Measurements from ENCODE around the gene BRF1. TPM values are rescaled to one million over a fixed set of nuclear protein-coding genes. Genes with fewer than 3 reads are reported as not detected.
A peak's percentile ranks its signal among the peaks of the same experiment; 100 is the strongest.

BRF1 gene
- total RNA-seq, 1 donor from 2014 or later = 16.9 TPM

DNA sequence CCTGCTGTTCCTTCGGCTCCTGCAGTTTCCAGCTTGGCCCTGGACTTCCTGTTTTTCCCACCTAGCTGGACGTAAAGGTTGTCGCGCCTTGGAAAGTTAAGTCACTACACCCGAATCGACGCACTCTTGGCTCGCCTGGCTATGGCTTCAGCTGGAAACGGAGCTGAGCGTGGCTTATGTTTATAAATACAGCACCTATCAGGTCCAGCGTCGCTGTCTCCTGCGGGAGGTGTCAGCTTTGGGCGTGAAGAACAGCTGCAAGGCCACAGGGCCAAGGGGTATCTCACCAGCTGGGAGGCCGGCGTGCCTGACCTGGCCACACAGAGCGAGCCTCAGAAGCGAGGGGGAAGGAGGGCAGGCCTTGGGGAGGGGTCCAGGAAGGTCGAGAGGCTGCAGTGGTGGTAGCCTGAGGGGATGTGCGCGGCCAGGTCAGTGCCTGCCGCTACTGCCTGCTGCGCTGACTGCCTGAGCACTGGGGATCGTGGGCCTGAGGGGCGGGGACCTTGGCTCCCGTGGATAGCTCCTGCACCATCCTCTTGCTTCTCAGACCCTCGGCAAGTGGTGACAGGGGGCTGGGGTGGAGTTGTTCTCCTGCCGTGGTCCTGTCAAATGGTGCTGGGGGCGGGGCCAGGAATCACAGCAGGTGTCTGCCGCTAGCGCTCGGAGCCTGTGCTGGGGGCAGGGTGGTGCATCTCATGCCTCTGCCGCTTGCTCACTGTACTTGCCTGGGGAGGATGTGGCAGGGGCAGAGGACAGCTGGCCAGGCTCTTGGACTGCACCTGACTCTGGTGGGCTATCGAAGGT lies 26.3 kb upstream of the BRF1 start:
- Histone ChIP-seq H3K36me3 (no peaks in the 10 kb centered on the region), H3K4me3 (peak overlapping the region; percentile 3), H3K79me2 (ENCODE audit: low read depth) (peaks cover 28% of the 10 kb centered on the region), H2AFZ (replicated peaks) (no peak overlapping the region), H4K20me1 (ENCODE audit: low read depth) (peaks cover 78% of the 10 kb centered on the region), H3K4me1 (peaks cover 32% of the 10 kb centered on the region), H3K9ac (no peak overlapping the region), H3K9me3 (ENCODE audit: low read depth) (no peaks in the 10 kb centered on the region), H3K27ac (no peak overlapping the region), H3K27me3 (no peaks in the 10 kb centered on the region), H3K4me2 (peak overlapping the region; percentile 62), H3F3A (ENCODE audit: low read depth) (peaks cover 17% of the 10 kb centered on the region)
- DNase-seq (ENCODE audit: low spot score) = peak; percentile 61
- peak overlapping the region; percentile 31 for H3K27ac Mint-ChIP-seq
- H3K27me3 Mint-ChIP-seq (ENCODE audit: insufficient read depth, low read depth) = peaks cover 7% of the 10 kb centered on the region
- H3K4me3 Mint-ChIP-seq = no peak overlapping the region
- peaks cover 12% of the 10 kb centered on the region for H3K36me3 Mint-ChIP-seq
- H3K9me3 Mint-ChIP-seq = peaks cover 8% of the 10 kb centered on the region
- H3K4me1 Mint-ChIP-seq = peaks cover 55% of the 10 kb centered on the region
- TF ChIP-seq EZH2phosphoT487 (IDR thresholded peaks at IDR 0.05) (no peak), EZH2 (IDR thresholded peaks at IDR 0.05) (no peak)
- TF ChIP-seq, protein P1, sequence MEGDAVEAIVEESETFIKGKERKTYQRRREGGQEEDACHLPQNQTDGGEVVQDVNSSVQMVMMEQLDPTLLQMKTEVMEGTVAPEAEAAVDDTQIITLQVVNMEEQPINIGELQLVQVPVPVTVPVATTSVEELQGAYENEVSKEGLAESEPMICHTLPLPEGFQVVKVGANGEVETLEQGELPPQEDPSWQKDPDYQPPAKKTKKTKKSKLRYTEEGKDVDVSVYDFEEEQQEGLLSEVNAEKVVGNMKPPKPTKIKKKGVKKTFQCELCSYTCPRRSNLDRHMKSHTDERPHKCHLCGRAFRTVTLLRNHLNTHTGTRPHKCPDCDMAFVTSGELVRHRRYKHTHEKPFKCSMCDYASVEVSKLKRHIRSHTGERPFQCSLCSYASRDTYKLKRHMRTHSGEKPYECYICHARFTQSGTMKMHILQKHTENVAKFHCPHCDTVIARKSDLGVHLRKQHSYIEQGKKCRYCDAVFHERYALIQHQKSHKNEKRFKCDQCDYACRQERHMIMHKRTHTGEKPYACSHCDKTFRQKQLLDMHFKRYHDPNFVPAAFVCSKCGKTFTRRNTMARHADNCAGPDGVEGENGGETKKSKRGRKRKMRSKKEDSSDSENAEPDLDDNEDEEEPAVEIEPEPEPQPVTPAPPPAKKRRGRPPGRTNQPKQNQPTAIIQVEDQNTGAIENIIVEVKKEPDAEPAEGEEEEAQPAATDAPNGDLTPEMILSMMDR (IDR thresholded peaks at IDR 0.05) = no peak

GRCh38 chr14:105326568-105326867 lies 25.7 kb upstream of the BRF1 start:
- Histone ChIP-seq H3K9ac (no peak overlapping the region), H4K20me1 (ENCODE audit: low read depth) (peaks cover 77% of the 10 kb centered on the region), H3K79me2 (ENCODE audit: low read depth) (peaks cover 34% of the 10 kb centered on the region), H3K36me3 (no peaks in the 10 kb centered on the region), H3K4me1 (peaks cover 32% of the 10 kb centered on the region), H3K27ac (no peak overlapping the region), H2AFZ (replicated peaks) (no peak overlapping the region), H3K9me3 (ENCODE audit: low read depth) (no peaks in the 10 kb centered on the region), H3K4me3 (no peak overlapping the region), H3F3A (ENCODE audit: low read depth) (peaks cover 17% of the 10 kb centered on the region), H3K27me3 (no peaks in the 10 kb centered on the region), H3K4me2 (no peak overlapping the region)
- Mint-ChIP-seq H3K4me3 (no peak overlapping the region), H3K4me1 (peaks cover 51% of the 10 kb centered on the region), H3K27ac (no peak overlapping the region), H3K9me3 (peaks cover 4% of the 10 kb centered on the region), H3K27me3 (ENCODE audit: insufficient read depth, low read depth) (peaks cover 7% of the 10 kb centered on the region), H3K36me3 (peaks cover 10% of the 10 kb centered on the region)
- DNase-seq (ENCODE audit: low spot score) = peak; percentile 1
- no peak for TF ChIP-seq EZH2phosphoT487 (IDR thresholded peaks at IDR 0.05)
- TF ChIP-seq, protein P1 (IDR thresholded peaks at IDR 0.05) = no peak
- TF ChIP-seq EZH2 (IDR thresholded peaks at IDR 0.05) = no peak

- Mint-ChIP-seq H3K4me1 (peaks cover 48% of the 10 kb centered on the region), H3K4me3 (no peak overlapping the region), H3K36me3 (peaks cover 10% of the 10 kb centered on the region), H3K27ac (no peak overlapping the region), H3K27me3 (ENCODE audit: insufficient read depth, low read depth) (peaks cover 7% of the 10 kb centered on the region), H3K9me3 (no peaks in the 10 kb centered on the region)
- H3K9ac ChIP-seq = no peak overlapping the region
- no peaks in the 10 kb centered on the region for H3K36me3 ChIP-seq
- DNase-seq (ENCODE audit: low spot score) = no peak
- no peak overlapping the region for H3K27ac ChIP-seq
- peaks cover 32% of the 10 kb centered on the region for H3K4me1 ChIP-seq
- H4K20me1 ChIP-seq (ENCODE audit: low read depth) = peaks cover 77% of the 10 kb centered on the region
- no peak overlapping the region for H2AFZ ChIP-seq (replicated peaks)
- no peaks in the 10 kb centered on the region for H3K9me3 ChIP-seq (ENCODE audit: low read depth)
- no peak for TF ChIP-seq EZH2phosphoT487 (IDR thresholded peaks at IDR 0.05)
- no peak for TF ChIP-seq EZH2 (IDR thresholded peaks at IDR 0.05)
- TF ChIP-seq, protein P1 (IDR thresholded peaks at IDR 0.05) = no peak
- H3K4me2 ChIP-seq = no peak overlapping the region
- H3F3A ChIP-seq (ENCODE audit: low read depth) = peaks cover 17% of the 10 kb centered on the region
- peaks cover 40% of the 10 kb centered on the region for H3K79me2 ChIP-seq (ENCODE audit: low read depth)
- no peaks in the 10 kb centered on the region for H3K27me3 ChIP-seq
- H3K4me3 ChIP-seq = no peak overlapping the region
Measured at GRCh38 chr14:105325716-105326567, 25.1 kb upstream of the BRF1 start.
